ENCODE data around the gene PITPNM3.
"Not testable (repeated sequence)": the region's sequence is repeated elsewhere in the genome, so short reads cannot be mapped to it uniquely, and the experiment has no call there.

Gene PITPNM3

GRCh38 chr17:6501359-6501758 lies 55.0 kb downstream of the PITPNM3 start:
- no peak for DNase-seq (ENCODE audit: low spot score)

GRCh38 chr17:6498901-6499540 lies 57.3 kb downstream of the PITPNM3 start:
- DNase-seq (ENCODE audit: low spot score): peak; percentile 27

GRCh38 chr17:6498356-6498755 lies 58.0 kb downstream of the PITPNM3 start:
- DNase-seq (ENCODE audit: low spot score): no peak

GRCh38 chr17:6497496-6498221 lies 58.7 kb downstream of the PITPNM3 start:
- DNase-seq (ENCODE audit: low spot score): no peak

- DNase-seq (ENCODE audit: low spot score): no peak
Measured at GRCh38 chr17:6496640-6497441, 59.5 kb downstream of the PITPNM3 start.

GRCh38 chr17:6496116-6496481 lies 60.3 kb downstream of the PITPNM3 start:
- DNase-seq (ENCODE audit: low spot score): no peak

- DNase-seq (ENCODE audit: low spot score): no peak
Measured at GRCh38 chr17:6495450-6496115, 60.8 kb downstream of the PITPNM3 start.

- DNase-seq (ENCODE audit: low spot score): no peak
Measured at GRCh38 chr17:6494239-6494941, 62.0 kb downstream of the PITPNM3 start.

GRCh38 chr17:6492892-6493674 lies 63.3 kb downstream of the PITPNM3 start:
- DNase-seq (ENCODE audit: low spot score): no peak

- no peak for DNase-seq (ENCODE audit: low spot score)
Measured at GRCh38 chr17:6491071-6491700, 65.2 kb downstream of the PITPNM3 start.

GRCh38 chr17:6489016-6489550 lies 67.3 kb downstream of the PITPNM3 start:
- DNase-seq (ENCODE audit: low spot score): no peak

GRCh38 chr17:6488008-6488539 lies 68.3 kb downstream of the PITPNM3 start:
- no peak for DNase-seq (ENCODE audit: low spot score)

- no peak for DNase-seq (ENCODE audit: low spot score)
Measured at GRCh38 chr17:6487251-6488007, 68.9 kb downstream of the PITPNM3 start.

- DNase-seq (ENCODE audit: low spot score): no peak
Measured at GRCh38 chr17:6485646-6486412, 70.5 kb downstream of the PITPNM3 start.

GRCh38 chr17:6483507-6483906 lies 72.8 kb downstream of the PITPNM3 start:
- DNase-seq (ENCODE audit: low spot score): no peak

GRCh38 chr17:6482796-6483195 lies 73.6 kb downstream of the PITPNM3 start:
- not testable (repeated sequence) for DNase-seq (ENCODE audit: low spot score)

GRCh38 chr17:6482105-6482455 lies 74.3 kb downstream of the PITPNM3 start:
- DNase-seq (ENCODE audit: low spot score): no peak

GRCh38 chr17:6480303-6480675 lies 76.1 kb downstream of the PITPNM3 start:
- no peak for DNase-seq (ENCODE audit: low spot score)

Measured in globus pallidus (tissue), 1 donor.